Muscle of arm (tissue), 12 donors: Measurements from ENCODE around the gene PAK5. TPM values are rescaled to one million over a fixed set of nuclear protein-coding genes. Genes with fewer than 3 reads are reported as not detected.

Experiments used
- DNase-seq: peaks from one replicate; pipeline ENCODE4 v3.0.0-alpha.2; 2013
- polyA plus RNA-seq, 12 donors: library from polyadenylated mRNA; unstranded; fragments of 120-200 nt; gene quantifications; one replicate each; pipeline ENCODE4 v1.2.1, GENCODE V29; 2013; ENCODE audit not compliant: insufficient read length in 12 of 12

PAK5 gene
- polyA plus RNA-seq, 12 donors, result 0.05 to 0.25 (median 0.17) TPM; not detected in 2

DNA sequence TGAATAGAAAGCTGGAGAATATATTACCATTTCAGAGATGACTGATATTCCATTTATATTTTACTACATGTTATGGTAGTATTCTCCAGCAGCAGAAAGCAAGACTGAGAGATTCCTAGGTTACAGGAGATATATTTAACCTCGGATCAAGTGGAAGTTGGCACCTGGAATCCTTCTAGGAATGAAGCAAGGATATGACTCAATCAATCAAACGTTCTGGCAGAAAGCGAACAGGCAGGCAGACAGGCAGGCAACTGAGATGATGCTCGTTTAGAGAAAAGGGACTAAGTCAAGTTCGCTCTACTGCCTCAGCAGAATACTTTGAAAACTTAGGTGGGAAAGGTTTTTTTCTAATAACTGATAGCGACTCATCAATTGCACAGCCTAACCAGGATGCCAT, 46.2 kb downstream of the PAK5 start:
- DNase-seq, result no peak

DNA sequence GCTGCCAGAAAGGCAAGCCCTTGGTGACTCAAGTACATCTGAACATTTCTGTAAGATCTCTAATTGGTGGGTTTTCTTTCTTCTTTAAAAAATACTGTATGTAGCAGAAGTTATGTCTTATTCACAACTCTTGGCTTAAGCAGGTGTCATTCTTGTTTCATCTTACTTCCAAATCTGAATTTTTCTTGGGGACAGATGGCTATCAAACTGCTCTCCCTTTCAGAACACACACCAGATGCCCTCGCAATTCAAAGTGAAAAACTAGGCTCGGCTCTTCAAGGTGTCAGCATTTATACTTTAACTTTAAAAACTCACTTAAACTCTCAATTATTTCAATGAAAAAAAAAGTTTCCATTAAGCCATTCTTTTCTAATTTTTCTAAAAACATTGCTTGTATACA, 49.7 kb downstream of the PAK5 start:
- no peak for DNase-seq

DNA sequence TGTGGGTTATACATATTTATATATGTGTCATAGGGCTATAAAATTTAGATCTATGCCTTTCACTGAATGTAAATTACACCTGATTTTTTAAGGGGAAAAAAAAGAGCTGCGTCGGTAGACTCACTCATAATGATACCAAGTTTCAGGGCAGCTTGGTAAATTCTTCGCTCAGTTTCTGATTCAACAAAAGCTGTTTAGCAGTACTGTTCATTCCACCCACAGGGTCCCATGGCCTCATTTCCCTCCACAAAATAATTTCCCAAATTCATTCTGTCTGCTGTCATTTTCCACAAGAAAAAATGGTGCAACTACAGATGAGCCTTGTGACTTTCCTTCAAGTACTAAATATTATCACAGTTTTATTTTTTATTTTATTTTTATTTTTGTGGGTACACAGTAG, 63.7 kb downstream of the PAK5 start:
- DNase-seq, result no peak

DNA sequence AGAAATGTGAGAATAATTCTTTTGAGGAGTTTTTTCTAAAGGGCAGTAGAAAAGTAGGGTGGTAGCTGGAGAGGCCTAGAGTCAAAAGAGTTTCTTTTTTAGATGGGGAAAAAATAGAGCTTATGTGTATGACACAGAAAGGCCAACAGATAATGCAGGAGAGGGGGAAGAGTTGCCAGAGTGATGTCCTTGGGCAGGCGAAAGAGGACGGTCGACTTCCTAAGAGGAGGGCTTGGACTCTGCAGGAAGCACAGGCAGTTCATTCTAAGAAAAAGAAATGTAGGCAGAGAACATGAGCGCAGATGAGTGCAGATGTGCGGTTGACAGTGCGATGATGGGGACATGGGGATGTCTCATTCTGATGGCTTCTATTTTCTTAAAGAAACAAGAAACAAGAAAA, 68.9 kb downstream of the PAK5 start:
- no peak for DNase-seq

DNA sequence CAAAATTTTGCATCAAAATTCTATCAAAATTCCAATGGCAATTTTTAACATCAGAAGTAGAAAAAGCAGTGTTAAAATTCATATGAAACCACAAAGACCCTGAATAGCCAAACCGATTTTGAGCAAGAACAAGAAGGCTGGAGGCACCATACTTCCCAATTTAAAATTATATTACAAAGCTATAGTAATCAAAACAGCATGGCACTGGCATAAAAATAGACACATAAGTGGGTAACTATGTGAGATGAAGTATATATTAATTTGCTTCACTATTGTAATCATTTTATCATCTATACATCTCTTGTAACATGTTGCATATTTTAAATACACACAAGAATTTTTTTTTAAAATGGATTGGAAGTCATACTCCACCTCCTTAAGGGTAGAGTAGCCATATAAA, 77.4 kb downstream of the PAK5 start:
- no peak for DNase-seq

DNA sequence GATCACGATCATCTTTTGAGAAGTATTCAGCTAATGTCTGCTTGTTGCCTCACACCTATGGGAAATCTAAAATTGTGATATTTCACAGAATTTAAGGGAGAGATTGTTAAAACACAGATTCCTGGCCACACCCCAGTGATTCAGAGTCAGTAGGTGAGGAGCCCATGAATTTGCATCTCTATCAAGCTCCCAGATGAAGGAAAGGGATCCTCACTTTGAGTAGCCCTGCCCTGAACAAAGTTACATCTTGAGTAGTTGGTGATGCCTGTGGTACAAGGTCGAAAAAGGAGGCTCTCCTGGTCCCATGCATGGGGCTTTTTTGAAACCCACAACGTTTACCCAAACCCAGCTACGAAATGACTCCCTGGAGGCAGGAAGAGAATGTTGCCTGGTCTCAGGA, 79.5 kb downstream of the PAK5 start:
- DNase-seq, result no peak

DNA sequence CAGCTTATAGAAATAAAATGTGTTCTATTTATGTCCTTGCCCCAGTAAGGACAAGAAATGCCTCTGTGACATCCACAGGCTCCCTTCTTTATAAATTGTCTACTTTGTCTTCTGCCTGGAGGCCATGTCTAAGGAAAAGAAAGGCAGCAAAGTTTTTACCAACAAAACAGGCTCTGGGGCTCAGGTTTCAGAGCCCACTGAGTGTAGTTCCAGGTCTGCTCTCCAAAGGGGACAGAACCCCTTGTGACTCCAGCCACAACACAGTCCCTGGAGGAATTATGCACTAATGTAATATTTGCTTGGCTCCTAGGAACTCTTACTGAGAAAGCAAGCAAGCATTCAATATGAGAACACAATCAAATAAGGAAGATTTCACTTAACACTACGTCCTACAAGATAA, 80.1 kb downstream of the PAK5 start:
- DNase-seq, result no peak

DNA sequence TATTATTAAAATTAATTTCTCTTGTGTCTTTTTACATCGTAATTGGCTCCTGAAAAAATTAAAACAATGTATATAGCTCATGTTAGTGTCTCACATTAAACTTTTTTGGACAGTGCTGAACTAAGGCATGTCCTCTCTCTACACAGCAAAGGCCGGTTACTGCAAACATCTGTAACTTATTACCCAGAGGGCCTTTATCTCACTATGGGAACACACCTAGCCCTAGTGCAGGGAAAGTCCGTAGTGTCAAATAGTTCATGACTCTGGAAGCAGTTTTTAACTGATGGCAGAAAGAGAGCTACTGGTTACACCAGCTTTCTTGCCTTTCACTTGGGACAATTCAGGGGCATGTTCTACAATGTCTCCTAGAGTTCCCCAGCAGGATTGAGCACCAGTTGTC, 82.2 kb downstream of the PAK5 start:
- DNase-seq, result no peak

DNA sequence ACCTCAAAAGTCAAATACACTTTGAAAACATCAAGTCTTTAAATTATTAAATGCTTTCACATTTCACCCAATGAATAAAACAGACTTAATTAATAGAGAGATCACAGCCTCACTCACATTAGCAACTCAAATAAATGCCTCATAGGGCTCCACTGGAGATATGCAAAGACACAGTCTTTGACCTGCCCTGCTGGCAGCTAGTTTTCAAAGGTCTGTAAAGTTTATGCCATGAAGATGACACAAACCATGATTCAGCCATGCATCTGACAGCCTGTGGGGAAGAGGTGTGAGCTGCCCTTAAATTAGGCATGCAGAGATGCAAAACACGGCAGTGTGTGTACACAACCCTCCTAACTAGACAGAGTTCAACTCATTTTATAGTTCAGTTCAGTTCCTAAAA, 83.6 kb downstream of the PAK5 start:
- DNase-seq, result no peak

DNA sequence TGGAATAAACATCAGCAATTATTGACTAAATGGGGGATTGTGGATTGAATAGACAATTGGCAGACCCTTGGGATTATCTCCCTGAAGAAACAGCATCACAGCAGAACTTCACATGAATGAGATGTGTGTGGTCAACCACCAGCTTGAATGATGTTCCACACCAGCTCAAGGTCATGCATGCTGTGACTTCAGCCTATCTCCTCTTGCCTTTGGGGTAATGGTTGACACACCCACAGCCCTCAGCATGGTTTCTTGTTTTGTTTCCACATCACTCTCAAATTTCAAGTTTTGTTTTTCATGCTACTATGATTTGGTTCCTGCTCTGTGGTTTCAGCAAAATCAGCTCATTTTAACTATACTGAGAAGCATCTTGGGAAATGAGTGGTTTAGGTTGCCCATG, 94.3 kb downstream of the PAK5 start:
- no peak for DNase-seq

DNA sequence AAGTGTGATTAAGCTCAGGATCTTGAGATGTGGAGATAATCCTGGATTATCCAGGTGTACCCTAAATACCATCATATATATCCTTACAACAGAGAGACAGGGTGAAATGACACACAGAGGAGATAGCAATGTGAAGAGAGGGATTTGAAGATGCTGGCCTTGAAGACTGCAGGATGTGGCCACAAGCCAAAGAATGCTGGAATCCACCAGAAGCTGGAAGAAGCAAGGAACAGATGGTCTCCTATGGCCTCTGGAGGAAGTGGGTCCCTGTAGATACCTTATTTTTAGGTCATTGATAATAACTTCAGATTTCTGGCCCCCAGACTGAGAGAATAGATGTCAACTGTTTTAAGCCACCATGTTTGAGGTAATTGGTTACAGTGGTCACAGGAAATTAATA, 95.0 kb downstream of the PAK5 start:
- no peak for DNase-seq

DNA sequence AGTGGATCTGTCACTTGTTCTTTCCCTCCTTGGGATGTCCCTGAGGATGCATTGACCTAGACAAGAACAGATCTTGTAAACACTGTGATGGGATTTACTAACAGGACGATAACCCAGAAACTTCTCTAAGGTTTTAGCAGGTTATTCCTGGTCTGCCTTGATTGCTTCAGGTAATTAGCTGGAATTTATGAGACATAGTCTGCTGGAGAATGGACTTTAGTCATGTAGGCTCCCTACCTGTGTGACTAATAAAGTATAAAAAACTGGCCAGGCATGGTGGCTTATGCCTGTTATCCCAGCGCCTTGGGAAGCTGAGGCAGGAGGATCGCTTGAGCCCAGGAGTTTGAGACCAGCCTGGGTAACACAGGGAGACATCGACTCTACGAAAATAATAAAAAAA, 96.1 kb downstream of the PAK5 start:
- no peak for DNase-seq

DNA sequence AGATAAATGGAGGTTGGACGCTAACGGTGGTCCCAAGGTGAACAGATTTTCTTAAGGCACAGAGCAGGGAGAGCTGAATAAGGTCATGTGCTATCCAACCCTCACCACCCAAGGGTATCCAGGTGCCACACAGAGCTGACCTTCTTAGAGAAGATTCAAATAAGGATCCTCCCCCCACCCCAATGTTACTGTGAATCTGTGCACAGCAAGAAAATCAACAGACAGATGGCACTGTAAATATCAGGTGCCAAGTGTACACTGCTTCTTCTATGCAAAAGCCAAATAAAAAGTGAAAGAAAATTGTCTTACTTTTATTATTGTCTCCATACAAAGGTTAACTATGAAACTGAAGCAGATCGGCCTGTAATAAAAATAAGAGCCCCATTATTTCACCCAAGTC, 96.9 kb downstream of the PAK5 start:
- DNase-seq, result no peak

DNA sequence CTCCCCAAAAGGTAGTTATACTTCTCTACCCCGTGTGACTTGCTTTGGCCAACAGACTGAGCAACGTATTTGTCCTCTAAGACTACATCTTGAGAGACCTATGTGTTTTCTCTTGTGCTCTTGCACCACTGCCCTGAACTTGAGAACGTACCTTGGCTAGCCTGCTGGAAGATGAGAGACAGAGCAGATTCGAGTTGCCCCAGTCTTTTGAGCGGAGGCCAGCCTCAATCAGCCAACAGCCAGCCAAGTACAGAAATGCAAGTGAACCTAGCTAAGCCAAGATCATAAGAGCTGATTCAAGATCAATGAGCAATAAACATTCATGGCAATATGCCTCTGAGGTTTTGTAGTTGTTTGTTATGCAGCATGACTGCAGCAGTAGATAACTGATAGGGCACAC, 98.4 kb downstream of the PAK5 start:
- DNase-seq, result no peak

DNA sequence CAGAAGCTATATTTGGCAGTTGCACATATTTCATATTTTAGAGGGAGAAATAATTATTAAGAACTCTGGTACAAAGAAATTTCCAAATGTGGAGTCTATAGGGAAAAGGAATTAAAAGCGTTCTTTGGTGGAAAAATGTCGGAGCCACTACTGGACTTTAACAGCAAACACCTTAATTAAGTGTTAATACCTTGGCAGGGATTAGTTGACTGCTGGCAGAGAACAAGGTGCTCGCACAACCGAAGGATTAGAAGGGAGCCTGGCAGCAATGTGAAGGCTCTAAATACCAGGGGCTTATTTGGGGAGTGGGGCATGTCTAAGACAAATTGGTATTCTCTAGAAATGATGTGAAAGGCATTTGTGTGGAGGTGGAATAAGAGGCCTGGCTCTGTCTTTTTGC, 98.9 kb downstream of the PAK5 start:
- no peak for DNase-seq

DNA sequence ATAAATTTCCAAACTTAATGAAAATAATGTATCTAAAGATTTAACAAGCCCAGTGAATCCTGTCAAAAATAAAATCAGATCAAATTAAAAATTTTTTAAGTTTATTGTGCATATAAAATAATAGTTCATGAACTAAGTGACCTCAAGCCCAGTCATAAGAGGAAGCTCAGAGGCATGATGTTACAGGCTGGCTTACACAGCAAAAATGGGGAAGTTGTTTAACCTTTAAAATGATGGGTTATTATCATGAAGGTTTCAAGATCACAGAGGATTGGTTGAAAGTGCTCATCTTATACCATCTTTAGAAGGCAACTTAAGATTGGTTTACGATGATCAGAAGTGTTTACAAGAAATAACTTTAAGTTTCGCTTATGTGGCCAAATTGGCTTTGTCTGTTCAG, 102.5 kb downstream of the PAK5 start:
- no peak for DNase-seq

DNA sequence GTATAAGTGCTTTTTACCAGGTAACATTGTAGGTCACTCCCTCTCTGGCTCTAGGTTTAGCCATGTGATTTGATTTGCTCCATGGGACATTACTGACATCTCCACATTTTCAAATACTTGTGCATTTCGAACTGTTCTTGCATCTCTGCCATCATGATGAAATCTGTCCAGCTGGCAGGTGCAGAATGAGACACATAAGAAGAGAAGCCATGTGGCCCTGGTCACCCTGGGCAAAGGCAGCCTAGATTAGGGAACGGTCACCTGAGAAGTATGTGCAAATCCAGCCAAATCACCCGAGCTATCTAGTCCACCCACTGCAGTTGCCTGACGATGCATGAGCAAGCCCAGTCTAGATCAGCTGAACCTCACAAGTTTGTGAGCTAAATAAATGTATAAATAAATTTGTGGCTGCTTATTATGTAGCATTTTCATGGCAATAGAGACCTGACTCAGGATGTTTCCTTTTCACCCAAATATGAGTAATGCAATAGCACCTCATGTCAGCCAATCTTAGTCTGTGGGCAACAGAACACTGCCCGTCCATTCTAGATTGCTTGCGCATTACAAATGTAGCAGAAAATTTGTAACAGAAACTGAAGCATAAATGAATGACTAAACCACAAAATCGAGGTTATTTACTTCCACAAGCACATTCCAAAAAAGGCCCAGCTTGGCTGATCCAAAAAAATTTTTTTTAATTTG, 115.2 kb downstream of the PAK5 start:
- no peak for DNase-seq

DNA sequence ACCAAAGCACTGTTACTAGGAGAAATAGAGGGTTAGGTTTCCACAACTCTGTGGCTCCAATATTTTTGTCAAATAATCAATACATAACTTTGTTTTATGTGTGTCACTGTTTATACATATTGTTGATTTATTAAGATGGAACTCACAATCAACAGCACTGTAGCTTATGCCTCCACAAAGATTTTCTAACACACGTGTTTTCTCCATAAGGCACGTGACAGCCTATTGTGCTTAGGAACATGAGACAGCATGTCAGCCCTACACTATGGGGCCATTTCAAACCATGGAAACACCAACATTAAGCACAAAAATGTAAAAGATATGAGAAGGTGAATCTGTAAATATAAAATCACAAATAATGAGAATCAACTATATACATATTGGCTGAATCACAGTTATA, 127.0 kb downstream of the PAK5 start:
- no peak for DNase-seq

DNA sequence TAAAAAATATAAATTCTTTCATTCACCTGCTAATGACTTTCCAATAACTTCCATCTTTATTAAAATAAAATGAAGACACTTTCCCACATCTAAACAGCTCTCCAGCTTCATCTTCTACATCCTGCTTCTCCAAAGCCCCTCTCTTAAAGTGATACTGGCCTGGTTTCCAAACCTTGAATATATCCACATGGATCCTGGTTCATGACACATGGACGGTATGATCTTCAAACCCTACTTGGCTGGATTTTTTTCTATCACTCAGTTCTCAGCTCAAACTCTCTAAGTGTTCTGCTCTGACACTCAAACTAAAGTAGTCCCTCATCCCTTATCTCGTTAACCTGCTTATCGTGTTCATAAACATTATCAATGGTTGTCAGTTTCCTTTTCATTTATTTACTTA, 128.2 kb downstream of the PAK5 start:
- DNase-seq, result no peak

DNA sequence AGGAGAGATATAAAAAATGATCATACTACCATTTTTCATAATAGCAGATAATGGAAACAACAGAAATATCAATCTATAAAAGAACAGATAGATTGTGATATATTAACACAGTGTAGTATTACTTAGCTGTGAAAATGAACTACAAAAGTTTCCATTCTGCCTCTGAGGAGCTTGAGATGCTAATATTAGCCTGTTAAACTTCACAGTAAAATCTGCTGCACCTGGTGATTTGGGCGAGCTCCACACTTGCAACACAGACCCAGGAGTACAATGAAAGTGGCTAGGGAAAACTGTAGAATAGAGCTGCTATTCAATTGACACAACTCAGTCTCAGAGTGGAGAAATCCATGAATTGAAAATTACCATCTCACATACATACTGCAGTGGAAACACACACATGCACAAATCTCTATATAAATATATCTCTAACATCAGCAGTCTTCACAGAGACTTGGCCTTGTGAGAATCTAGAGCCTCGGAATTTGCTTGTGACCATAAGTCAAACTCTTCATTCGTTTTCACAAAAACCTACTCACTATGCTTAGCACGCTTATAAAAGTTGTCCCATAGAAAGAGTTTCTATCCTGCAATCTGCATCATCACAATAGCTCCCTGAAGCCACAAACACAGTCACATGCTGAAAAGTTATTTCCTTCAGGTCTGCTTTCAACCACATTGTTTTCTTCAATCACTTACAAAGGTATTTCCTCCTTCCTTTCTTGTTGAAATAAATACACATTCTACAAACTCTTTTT, 133.0 kb downstream of the PAK5 start:
- no peak for DNase-seq

DNA sequence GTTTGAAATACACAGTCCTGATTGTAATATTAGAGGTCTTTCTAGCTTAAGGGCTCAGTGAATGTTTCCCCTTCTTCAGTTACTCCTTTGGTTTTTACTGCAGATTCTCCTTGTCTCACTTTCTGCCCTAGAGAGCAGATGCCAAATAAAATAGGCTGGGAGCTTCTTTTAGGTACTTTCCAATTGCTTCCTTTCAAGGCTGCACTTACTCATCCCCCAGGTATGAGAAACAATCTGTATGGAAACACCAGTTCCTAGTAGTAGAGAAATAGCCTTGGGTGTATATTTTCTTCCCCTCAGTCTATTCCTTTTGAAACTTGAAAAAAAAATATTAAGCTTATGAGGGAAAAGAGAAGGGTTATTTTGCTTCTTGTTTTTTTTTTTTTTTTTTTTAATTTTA, 139.7 kb downstream of the PAK5 start:
- no peak for DNase-seq

DNA sequence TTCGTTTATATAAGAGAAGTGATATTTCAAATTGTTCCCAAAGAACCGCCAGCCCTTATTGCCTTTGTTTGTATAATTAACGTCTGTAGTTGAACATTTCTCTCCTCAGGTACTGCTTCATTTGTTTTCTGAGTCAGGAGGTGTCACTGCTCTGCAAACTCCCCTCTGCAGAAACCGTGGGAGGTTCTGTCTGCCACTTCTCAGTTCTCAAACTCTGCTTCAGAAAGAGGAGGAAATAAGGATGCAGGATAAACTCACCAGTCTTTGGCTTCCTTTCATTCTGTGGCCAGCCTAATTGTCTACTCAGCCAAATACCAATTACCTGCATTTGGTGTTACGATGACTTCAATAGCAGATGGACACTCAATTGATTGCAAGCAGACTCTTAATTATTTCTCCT, 149.8 kb downstream of the PAK5 start:
- DNase-seq, result no peak

DNA sequence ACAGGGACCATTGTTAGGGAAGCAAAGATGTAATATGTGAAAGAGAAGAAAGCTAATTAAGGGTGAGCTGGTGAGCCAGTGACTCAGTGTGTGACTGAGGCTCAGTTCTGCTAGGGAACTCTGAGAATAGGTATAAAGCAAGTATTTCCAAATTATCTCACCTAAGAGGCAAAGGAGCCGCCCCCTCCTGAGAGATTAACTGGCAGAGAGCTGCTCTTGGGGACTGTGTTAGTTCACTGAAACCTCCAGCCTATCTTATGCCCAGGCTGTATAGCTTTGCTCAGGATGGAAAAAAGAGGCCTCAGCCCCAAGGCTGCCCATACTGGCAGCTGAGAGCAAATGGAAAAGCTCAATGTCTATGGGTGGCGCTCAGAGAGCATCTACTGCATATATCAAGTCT, 152.0 kb downstream of the PAK5 start:
- DNase-seq, result no peak

DNA sequence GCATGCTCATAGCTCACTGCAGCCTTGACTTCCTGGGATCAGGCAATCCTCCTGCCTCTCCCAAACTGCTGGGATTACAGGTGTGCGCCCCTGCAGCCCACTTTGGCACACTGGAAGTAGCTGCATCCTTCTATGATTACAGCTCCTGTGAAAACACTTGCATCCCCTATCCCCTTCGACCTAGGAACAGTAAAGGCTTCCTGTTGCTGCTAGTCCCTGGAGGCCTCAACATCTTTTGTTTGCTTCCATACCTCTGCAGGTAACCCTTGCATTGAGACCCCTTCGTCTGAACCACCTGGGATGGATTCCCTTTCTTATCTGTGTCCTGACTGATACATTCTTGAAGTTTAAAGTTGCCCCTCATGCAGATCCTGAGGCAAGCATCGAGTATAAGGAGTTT, 152.4 kb downstream of the PAK5 start:
- DNase-seq, result no peak
